DMS53 treated with DMSO at 0.1 percent for 48 hours (cell line): ENCODE results near the gene MMP24.
"Not testable (repeated sequence)": the region's sequence is repeated elsewhere in the genome, so short reads cannot be mapped to it uniquely, and the experiment has no call there.

ENCODE experiments used
- DNase-seq: peaks from one replicate; lab custom pipeline; 2025; ENCODE audit not compliant: unreplicated experiment; lab: John Stamatoyannopoulos, UW

Gene MMP24

DNA sequence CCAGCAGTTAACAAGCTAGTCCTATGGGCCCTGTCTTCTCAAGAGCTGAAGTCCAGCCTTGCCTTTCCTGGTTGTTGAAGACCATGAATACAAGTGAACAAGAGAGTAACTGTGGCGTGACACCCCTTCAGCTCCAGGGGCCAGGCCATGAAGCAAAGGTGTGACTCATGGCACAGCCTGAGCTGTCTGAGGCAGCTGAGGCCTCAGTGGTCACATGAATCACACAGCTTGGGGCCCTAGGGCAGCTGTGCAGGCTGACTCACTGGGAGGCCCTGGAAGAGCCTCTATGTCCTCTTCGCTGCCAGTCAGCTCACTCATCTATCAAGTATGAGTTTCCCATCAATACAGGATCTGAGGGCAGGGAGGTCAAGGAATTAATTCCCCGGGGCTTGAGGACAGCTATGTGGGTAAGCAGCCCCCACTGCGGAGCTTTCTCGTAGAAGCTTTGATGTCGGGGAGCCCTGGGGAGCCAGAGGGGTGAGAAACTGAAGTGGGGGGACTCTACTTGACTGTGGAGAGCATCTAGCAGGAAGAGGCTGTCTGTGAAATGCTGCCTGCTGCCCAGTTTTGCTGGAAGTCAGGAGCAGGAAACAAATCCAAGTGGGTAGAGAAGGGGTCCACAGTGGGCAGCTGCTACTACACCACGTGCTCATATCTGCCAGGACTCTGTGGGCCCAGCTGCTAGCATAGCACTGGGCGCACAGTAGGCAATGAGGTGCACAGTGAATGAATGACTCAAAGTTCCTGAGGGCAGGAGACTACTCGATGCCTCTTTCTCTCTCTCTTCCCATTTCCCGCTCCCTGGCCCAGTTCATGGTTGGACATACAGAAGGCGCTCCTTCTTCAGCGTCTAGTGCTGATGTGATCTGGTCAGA, 79.4 kb downstream of the MMP24 start:
- DNase-seq: peak; percentile 90

DNA sequence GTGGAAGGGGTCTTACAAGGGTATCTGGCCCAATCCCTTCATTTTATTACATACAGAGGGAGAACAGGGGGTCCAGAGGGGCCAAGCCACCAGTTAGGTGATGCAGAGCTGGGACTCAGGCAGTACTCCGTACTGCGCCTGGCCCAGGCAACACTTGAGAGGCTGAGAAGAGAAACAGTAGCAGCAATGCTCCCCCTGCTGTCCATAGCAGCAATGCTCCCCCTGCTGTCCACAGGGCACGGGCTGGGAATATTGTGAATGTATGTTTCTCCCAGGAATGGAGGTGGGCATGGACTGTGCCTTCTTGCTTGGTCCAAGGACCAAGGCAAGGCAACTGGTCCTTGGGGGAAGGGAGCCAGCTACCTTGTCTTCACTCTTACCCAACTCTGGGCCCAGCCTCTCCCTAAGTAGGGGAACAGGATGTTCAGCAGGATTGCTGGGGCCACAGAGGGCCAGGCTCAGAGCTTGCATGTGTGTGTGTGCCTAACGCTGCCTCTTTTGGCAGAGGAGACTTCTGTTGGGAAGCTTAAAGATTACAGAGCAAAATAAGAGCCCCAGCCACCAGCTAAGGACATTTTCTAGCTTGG, 80.5 kb downstream of the MMP24 start:
- peak; percentile 60 for DNase-seq

DNA sequence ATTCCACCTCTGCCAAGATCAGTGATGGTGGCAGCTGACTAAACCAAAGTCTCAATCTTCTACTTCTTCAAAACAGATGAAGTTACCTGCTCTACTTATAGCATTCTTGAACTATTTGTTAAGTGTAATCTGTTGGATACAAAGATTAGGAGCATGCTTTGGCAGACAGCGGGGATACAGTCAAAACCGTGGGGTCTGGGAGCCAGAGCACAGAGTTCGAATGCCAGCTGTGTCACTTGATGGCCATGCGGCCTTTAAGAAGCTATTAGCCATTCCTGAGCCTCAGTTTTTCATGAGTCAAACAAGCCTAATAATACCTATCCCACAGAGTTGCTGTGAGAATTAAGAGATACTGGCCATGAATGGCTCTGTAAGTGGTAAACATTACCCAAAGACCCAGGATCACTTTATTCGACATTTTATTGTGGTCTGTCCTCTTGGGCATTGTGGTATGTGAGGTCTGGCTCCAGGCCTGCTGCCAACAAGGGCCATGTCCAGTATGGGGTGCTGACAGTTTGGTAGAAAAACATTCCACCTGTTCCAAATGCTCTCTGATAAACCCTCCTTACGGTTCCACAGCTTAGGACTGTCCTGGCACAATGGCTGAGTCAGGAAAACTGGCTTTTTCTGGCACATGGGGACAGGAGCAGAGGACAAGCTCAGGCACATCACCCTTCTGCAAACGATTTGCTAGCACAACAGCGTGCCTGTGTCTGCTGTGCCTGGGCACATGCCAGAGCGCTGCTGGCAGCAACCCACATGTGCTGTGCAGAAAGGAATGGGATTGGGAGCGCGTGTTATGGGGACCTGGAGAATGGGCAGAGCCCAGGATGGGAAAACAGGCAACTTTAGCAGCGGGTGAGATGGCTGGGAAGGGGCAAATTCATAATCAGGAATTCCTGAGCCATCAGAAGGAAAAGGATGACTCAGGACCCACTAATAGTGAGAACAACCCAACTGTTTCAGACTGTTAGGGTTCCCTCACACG, 81.5 kb downstream of the MMP24 start:
- no peak for DNase-seq

DNA sequence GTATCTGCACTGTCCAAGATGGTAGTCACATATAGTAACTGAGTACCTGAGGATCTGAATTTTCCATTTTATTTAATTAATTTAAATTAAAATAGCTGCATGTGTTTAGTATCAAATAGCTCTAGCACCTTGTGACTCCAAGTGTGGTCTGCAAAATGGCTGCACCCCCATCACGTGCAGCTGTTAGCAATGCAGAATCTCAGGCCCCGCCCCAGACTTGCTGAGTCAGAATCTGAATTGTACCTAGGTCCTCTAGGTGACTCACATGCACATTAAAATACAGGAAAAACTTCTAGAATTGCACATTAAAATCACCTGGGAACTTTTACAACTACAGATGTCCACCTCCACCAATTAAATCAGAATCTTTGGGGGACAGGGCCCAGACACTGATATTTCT, 84.9 kb downstream of the MMP24 start:
- peak; percentile 14 for DNase-seq

- no peak for DNase-seq
Measured at GRCh38 chr20:35311822-35312221, 85.3 kb downstream of the MMP24 start.

- DNase-seq: peak; percentile 3
Measured at GRCh38 chr20:35312318-35312717, 85.8 kb downstream of the MMP24 start.

DNA sequence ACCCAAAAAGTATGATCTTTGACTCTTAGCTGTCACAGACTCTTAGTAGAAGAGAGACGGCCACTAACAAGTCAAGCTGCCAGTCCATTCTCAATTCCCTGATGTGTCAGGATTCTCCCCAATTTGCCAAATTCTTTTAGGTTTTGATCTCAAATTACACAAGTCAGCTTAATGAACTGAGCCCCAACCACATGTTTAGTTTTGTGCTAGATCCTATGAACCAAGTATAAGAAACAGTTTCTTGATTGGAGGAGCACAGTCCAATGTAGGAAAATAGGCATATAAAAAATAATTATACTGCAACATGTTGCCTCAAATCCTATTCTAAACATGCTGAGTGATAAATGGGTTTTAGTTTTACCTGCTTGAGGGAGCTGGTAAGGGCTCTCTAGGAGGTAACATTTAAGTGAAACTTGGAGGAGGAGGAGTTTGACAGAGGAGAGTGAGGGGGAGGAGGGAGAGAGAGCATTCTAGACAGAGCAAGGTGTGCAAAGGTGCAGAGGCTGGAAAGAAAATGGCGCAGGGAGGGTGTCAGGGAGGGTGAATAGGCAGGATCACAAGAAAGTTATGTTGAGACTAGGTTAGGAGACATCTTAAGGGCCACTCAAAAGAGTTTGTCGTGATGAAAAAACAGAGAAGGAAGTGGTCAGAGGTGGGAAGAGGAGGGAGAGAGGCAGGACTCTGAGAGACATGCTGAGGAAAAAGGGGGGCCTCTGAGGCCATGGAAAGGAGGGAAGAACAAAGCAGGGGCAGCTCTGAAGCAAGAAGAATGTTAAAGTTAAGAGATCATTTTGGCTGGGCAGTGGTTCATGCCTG, 88.5 kb downstream of the MMP24 start:
- no peak for DNase-seq

GRCh38 chr20:35315632-35316020, 89.1 kb downstream of the MMP24 start:
- DNase-seq: not testable (repeated sequence)

DNA sequence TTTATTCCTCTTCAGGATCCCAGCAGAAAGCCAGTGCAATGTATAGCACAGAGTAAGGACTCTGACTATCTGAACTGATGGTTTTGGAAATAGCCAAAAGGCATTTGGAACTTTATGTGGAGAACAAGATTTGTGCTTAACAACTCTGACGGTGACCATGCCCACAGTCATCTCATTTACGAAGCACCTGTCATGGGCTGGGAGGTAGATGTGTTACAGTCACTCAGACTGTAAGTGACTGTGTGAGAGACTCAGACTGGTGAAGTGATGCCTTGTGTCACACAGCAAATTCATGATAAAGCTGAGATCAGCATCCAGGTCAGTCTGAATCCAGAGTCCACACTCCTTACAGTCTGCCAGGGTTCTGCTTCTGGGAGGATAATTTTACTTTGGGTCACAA, 89.6 kb downstream of the MMP24 start:
- no peak for DNase-seq

DNA sequence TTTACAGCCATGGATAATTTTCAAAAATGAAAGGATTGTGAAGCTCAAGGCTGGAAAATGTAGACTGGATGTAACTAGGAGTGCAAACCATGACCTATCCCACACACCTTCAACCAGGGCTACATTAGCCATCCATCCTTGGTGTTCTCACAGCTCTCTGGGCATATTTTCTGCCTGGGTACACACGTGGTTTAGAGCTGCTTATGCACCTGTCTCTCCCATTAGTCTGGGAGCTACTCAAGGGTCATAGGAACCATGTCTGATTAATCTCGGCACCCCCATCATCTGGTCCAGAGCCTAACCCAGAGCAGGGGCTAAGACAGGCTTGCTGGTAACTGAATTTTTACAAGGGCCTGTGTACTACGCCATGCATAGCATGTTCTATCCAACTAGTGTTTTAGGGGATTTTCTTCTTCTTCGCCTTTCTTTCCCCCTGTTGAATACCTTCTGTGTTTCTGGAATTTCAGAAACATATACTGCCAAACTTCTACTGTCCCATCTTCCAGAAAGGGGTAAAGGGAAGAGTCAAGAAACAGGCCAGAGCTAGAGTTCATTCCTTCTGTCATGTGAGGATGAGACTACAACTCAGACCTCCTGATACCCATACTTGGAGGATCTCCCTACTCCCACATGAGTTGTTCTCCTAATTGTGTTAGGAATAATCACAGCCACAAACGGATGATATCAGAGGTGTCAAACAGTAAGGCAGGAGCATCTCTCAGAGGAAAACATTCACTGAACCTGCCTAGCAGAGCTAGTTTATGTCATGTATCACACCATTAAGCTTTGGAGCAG, 91.1 kb downstream of the MMP24 start:
- no peak for DNase-seq

- DNase-seq: peak; percentile 80
Measured at GRCh38 chr20:35318502-35319157, 92.1 kb downstream of the MMP24 start.

DNA sequence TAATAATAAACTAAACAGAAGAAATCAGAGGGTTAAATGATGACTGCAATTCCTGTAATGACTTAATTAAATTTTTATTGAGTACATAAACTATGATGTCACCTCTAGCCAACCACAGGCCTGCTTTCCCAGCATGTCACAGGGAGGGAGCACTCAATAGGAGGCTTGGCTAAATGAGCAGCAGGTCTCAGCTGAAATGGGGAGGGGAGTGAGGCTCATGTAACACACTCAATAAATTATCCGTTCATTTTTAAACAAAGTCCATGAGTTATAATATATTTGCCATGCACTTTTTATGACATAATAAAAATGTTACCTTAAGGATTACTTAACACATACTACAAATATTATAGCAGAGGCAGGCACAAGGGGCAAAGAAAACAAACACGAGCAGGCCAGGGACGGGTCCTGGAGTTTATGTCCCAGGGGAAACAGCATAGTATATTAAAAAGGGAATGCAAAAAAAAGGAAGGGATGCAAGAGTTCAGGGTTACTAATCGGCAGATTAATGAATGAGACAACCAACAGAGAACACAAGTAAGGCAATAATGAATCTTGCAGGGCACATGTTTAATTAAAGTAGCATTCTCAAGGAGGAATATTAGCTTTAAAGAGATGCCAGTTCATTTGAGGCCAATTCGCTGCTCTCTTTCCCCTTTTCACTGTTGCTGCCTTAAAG, 92.8 kb downstream of the MMP24 start:
- DNase-seq: no peak

- DNase-seq: no peak
Measured at GRCh38 chr20:35319871-35320197, 93.3 kb downstream of the MMP24 start.

DNA sequence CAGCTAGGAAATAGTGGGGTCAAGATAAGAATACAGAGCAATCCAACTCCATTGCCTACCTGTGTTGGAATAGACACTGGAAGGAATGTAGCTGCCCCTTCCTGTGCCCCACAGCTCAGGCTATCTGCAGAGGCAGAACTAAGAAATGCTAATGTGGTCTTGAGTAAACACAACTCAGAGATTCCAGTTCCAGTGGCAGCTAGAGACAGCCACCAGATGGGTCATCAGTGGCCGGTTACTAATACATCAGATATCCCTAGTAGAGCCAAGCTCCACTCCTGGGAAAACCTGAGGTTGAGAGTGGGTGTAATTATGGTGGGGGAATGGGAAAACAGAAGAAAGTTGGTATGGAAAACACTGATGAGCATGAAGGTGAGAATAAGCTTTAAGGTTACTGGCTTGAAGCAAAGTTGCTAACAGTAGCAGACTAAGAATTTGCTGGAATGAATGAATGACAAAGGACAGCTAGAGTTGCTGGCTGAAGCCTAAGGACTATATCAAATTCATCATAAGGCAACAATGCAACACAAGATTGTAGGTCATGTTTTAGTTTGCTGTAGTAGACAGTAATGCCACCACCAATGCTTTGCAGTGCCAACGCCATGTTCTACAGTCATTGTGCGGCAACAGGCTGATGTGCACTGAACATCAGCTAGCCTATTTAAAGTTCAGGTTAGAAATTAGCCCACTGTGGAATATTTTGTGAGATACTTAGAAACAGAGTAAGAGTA, 94.1 kb downstream of the MMP24 start:
- no peak for DNase-seq

GRCh38 chr20:35325401-35325800, 98.9 kb downstream of the MMP24 start:
- DNase-seq: no peak

DNA sequence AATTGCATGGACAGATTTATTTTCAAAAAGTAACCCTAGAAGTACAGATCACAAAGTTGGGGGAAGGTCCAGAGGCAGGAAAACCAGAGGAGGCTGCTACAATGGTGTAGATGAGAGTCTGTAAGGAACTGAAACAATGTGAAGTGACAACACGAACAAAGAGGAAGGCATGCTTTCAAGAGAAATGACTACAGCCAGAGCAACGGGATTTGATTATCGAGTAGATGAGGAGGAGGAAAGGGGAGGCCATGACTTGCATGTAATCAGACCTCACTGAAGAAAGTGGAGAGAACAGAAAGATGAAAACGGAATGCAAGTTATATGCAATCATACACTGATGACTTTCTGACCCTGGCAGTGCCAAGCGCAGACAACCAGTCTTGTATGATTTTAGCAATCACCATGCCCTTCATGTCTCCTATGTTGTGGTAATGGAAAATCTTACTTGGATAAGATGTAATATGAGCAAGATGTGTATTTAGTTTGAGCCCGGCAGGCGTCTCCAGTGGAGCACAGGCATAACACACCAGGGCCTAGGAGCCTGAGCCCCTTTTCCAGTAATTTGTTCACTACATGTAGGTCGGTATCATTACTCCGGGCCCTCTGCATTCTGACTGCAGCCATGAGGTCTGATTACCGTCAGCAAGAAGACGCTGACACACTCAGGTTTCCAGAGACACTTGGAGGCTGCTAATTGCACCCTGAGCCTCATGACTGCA, 99.7 kb downstream of the MMP24 start:
- no peak for DNase-seq
